HL-60 (cell line): ENCODE results near the gene LGR6.
A peak's percentile ranks its signal among the peaks of the same experiment; 100 is the strongest.

Experiments
- DNase-seq, 2 experiments: peaks; one replicate each; pipeline ENCODE4 v3.0.0-alpha.2; 2010 to 2020; ENCODE audit warnings: low read depth in 1 of 2, low spot score in 1 of 2
- H3K27ac ChIP-seq: fragments of 250-450 bp; sonication (Bioruptor Pico); replicated peaks from 2 replicates; pipeline ENCODE4 v1.5.1; 2020; ENCODE audit warnings: mild to moderate bottlenecking, moderate library complexity
- H3K27me3 ChIP-seq: fragments of 250-450 bp; sonication (Bioruptor Pico); 2 replicates; pipeline ENCODE4 v1.5.1; 2021; ENCODE audit warnings: mild to moderate bottlenecking, moderate library complexity; ENCODE audit not compliant: insufficient read depth, poor library complexity, severe bottlenecking
- H3K4me3 ChIP-seq: replicated peaks from 2 replicates; pipeline ENCODE4 v1.5.1; 2011; ENCODE audit warnings: mild to moderate bottlenecking, control low read depth, low read length; ENCODE audit not compliant: insufficient read depth
- GABPA ChIP-seq: IDR thresholded peaks from 2 replicates; pipeline ENCODE4 v1.6.1; 2012; ENCODE audit warnings: low read depth
- POLR2AphosphoS5 ChIP-seq: IDR thresholded peaks from 2 replicates; pipeline ENCODE4 v1.6.1; 2012; ENCODE audit warnings: low read depth
- SPI1 ChIP-seq: IDR thresholded peaks from 2 replicates; pipeline ENCODE4 v1.6.1; 2012; ENCODE audit warnings: low read depth, mild to moderate bottlenecking, borderline replicate concordance
- TF ChIP-seq, protein P1 (sequence below): IDR thresholded peaks from 2 replicates; pipeline ENCODE4 v1.6.1; 2012; ENCODE audit warnings: low read depth; ENCODE audit not compliant: insufficient replicate concordance
- TF ChIP-seq, protein P2 (sequence below): IDR thresholded peaks from one replicate; pipeline ENCODE4 v1.5.1; 2011; ENCODE audit warnings: low read length, control low read depth, inconsistent platforms; ENCODE audit not compliant: insufficient read depth

Gene LGR6

DNA sequence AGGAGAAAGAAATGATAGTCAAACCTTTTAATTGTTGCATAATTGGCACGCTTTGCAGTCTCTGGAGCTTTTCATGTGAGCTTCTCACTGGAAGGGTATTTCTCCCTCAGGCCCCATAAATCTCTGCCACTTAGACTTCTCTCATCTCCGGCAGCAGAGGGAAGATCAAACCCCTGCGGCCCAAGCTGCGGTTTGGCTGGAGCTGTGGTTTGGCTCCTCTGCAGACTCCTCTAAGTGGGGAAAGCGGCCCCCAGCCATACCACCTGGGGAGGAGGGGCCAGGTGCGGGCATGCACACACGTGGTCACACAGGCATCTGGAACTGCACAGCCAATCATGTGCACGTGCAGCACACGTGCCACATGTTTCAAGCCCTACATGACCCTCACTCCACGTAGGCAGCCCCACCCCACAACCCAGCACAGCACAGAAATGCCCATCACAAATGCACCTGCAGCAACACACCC, 89.8 kb downstream of the LGR6 start:
- Histone ChIP-seq H3K27ac (no peak overlapping the region), H3K4me3 (no peak overlapping the region), H3K27me3 (peaks cover 14% of the 10 kb centered on the region)
- peak in 1 of 2 experiments; percentile 30 for DNase-seq
- TF ChIP-seq POLR2AphosphoS5 (no peak), SPI1 (no peak), GABPA (no peak)
- TF ChIP-seq, protein P1, sequence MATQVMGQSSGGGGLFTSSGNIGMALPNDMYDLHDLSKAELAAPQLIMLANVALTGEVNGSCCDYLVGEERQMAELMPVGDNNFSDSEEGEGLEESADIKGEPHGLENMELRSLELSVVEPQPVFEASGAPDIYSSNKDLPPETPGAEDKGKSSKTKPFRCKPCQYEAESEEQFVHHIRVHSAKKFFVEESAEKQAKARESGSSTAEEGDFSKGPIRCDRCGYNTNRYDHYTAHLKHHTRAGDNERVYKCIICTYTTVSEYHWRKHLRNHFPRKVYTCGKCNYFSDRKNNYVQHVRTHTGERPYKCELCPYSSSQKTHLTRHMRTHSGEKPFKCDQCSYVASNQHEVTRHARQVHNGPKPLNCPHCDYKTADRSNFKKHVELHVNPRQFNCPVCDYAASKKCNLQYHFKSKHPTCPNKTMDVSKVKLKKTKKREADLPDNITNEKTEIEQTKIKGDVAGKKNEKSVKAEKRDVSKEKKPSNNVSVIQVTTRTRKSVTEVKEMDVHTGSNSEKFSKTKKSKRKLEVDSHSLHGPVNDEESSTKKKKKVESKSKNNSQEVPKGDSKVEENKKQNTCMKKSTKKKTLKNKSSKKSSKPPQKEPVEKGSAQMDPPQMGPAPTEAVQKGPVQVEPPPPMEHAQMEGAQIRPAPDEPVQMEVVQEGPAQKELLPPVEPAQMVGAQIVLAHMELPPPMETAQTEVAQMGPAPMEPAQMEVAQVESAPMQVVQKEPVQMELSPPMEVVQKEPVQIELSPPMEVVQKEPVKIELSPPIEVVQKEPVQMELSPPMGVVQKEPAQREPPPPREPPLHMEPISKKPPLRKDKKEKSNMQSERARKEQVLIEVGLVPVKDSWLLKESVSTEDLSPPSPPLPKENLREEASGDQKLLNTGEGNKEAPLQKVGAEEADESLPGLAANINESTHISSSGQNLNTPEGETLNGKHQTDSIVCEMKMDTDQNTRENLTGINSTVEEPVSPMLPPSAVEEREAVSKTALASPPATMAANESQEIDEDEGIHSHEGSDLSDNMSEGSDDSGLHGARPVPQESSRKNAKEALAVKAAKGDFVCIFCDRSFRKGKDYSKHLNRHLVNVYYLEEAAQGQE: no peak
- TF ChIP-seq, protein P2, sequence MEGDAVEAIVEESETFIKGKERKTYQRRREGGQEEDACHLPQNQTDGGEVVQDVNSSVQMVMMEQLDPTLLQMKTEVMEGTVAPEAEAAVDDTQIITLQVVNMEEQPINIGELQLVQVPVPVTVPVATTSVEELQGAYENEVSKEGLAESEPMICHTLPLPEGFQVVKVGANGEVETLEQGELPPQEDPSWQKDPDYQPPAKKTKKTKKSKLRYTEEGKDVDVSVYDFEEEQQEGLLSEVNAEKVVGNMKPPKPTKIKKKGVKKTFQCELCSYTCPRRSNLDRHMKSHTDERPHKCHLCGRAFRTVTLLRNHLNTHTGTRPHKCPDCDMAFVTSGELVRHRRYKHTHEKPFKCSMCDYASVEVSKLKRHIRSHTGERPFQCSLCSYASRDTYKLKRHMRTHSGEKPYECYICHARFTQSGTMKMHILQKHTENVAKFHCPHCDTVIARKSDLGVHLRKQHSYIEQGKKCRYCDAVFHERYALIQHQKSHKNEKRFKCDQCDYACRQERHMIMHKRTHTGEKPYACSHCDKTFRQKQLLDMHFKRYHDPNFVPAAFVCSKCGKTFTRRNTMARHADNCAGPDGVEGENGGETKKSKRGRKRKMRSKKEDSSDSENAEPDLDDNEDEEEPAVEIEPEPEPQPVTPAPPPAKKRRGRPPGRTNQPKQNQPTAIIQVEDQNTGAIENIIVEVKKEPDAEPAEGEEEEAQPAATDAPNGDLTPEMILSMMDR: no peak

DNA sequence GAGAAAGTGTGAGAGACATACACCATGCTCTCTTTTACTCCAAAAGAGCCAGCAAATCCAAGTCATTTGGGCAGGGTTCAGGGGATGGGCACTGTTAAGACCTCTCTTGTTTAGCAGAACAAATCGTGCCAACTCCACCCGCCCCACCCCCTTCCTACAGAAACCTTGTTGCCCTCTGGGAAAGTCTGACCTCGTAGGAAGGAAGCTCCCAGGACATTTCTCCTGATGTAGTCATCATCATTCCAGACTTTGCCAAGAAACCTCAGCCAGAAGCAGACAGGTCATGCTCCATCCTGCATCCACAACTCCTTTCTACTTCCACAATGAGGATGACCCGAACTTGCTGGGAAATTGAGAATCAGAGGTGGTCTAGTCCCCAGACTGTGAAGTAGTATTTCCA, 90.4 kb downstream of the LGR6 start:
- Histone ChIP-seq H3K27ac (no peak overlapping the region), H3K27me3 (peaks cover 14% of the 10 kb centered on the region), H3K4me3 (no peak overlapping the region)
- DNase-seq: no peak
- TF ChIP-seq POLR2AphosphoS5: no peak
- TF ChIP-seq, protein P1: no peak
- TF ChIP-seq, protein P2: no peak
- no peak for TF ChIP-seq SPI1
- TF ChIP-seq GABPA: no peak

DNA sequence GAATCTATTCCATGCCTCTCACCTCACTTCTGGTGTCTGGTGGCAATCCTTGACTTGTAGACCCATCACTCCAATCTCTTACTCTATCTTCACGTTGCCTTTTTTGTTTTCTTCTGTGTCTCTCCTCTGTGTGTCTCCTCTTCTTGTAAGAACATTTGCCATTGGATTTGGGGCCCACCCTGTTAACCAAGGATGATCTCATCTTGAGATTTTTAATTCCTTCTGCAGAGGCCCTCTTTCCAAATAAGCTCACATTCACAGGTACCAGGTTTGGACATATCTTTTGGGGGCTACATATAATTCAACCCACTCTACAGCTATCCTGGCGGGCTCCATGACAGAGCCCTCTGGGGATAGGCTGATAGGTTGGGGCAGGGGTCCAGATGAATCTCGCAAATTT, 92.3 kb downstream of the LGR6 start:
- Histone ChIP-seq H3K27me3 (peaks cover 14% of the 10 kb centered on the region), H3K27ac (no peak overlapping the region), H3K4me3 (no peak overlapping the region)
- DNase-seq: no peak
- no peak for TF ChIP-seq GABPA
- TF ChIP-seq, protein P2: no peak
- no peak for TF ChIP-seq POLR2AphosphoS5
- TF ChIP-seq, protein P1: no peak
- TF ChIP-seq SPI1: no peak
